Activated CD8-positive, alpha-beta memory T cell treated with anti-CD3 and anti-CD28 coated beads for 36 hours (primary cell): Measurements from ENCODE around the gene NTF3. TPM values are rescaled to one million over a fixed set of nuclear protein-coding genes. Genes with fewer than 3 reads are reported as not detected.

Experiments
- CTCF ChIA-PET: fragments of 350-600 bp; sonication (Branson Sonifier 250); formaldehyde crosslinking; loops from one replicate; lab custom pipeline; 2021; ENCODE audit warnings: antibody characterized with exemption; lab: Charles Lee
- POLR2A ChIA-PET: fragments of 350-600 bp; sonication (Branson Sonifier 250); formaldehyde crosslinking; loops from one replicate; lab custom pipeline; 2021; ENCODE audit warnings: antibody characterized with exemption; lab: Charles Lee
- total RNA-seq, 2 experiments: library from RNA; stranded (reverse); gene quantifications; one replicate each; pipeline ENCODE4 v1.2.3, GENCODE V29; 2021

The NTF3 gene
- total RNA-seq, 2 experiments from 2014 or later = not detected

DNA sequence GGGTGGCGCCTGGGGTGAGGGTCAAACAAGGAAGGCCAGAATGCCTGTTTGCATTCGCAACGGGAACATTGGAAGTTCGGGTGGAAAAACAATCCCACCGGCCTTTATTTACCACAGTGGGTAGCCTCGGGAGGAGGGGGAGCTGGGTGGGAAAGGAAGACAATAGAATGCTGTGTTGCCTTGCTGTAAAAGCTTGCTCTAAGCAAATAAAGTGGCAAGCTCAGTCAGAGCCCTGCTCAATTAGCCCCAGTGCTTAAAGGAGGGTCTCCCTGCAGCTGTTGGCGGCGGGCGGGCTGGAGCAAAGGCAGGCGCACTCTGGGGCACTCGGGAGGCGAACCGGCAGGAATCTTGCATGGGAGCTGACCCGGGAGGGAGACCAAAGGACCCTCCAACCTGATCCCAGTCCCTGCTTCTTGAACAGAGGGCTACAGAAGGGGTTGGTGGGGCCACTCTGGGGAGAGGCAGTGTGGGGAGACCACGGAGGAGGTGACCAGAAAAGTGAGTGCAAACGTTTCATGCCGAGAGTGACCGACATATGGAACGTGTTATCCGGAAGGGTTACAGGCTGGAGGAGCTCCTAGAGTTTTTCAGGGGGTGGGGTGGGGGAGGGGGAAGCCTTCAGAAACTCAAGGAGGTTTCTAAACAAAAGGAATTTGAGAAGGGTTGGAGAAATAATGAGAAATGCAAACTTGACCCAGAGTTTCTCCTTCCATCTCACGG, 48.5 kb downstream of the NTF3 start:
- ChIA-PET CTCF (no interaction called here), POLR2A (no interaction called here)

DNA sequence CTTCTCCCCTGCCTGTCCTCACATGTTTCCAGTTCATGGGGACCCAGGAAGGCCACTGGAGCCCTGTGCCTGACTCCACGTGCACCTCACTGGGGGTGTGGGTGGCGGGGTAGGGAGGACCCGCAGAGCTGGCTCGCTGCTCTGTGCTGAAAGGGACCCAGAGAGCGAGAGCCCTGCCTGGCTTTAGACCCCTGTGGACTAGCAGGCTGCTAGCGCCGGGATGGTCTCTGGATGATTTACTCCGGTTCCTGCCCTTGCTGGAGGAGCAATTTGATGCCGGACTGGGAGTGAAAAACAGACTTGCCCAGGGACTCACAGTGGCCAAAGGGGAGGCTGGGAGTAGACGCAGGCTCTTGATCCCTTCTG, 49.0 kb downstream of the NTF3 start:
- POLR2A ChIA-PET = no interaction called here
- CTCF ChIA-PET = no interaction called here

DNA sequence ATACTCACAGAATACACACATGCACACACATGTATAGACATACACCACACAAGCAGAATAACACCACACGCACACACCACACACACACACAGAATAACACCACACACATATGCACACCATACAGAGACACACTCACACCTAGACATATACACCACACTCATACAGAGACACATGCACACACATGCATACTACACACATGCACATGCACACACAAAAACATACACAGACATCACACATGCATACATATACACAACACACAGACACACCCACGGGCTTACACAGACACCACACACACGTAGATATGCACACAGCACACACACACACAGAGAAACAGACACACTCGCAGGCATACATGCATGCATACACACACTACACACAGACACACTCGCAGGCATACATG, 49.7 kb downstream of the NTF3 start:
- CTCF ChIA-PET = no interaction called here
- POLR2A ChIA-PET = no interaction called here

DNA sequence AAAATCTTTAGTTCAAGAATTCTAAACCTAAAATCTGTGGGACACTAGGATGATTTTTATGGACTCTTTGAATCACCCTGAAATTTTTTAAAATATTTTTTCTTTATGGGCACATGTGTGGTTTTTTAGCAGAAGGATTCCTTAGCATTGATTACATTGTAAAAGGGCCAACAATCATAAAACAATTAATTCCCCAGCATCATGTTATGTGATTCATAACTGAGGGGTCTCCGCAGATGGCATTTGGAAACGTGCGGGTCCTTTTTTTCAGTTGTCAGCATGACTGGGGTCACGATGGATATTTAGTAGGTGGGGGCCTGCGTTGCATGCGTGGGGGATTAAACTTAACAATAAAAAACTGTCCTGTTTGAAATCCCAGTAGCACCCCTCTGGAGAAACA, 52.5 kb downstream of the NTF3 start:
- ChIA-PET POLR2A (no interaction called here), CTCF (no interaction called here)

DNA sequence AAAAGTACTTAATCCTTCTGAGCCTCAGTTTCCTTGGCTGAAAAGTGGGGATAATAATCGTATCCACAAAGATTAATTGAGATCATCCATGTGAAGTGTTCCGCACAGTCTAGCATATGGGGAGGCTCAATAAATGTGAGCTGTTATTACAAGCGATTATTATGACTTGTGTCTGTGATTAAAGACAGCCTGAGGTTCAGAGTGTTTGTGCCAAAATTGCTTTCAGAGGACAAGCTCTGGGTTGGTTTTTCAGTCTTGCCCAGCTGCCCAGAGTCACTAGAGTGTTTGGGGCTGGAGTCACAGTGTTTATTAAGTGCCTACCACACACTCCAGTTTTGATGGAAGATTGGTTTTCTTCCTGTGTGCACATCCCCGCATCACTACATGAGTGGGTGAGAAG, 53.5 kb downstream of the NTF3 start:
- ChIA-PET POLR2A (no interaction called here), CTCF (no interaction called here)

DNA sequence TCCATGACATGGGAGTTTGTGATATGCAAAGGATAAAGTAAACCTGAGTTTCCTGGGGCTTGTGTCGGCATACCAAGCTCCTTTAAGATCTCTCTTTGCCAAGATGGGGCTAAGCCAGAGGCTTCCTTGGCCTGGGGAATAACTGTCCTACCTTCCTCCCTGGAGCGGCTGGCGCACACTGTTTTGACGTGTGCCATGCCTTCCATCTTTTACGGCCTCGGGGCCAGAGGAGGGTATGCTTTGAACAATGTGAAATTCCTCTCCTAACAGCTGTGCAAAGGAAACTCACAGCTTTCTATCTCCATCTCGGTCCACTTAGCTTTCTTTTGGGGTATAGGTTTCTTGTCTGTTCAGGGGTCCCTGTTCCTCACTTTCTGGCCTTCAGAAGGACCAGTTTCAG, 55.2 kb downstream of the NTF3 start:
- ChIA-PET CTCF (no interaction called here), POLR2A (no interaction called here)

DNA sequence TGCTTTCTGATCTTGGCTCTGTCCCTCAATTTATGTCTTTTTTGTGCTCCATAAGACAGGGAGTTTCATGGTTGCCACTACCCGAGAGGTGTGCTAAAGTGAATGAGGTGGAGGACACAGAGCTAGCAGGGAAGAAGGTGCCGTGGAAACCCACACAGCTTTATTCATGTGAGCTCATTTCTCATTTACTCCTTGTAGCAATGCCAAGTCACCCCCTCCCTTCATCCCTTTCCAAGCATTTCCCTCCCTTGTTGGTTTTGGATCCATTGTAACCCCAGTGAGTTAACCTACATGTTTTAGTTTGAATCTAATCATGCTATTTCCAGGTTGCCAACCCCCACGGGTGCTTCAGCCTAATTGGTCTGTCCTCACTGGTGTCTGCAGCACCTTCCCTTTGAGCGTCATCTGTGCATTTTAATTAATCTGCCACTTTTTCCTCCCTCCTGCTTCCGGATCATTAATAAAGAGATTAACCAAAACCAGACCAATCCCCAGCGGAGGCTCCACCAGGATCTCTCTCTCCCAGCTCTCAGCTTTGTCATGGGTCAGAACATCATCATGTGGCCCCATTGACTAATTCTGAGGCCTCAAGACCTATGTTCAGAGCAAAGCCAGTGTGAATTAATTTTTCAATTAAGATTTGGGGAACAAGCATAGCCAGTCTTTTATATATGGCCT, 56.2 kb downstream of the NTF3 start:
- CTCF ChIA-PET = no interaction called here

DNA sequence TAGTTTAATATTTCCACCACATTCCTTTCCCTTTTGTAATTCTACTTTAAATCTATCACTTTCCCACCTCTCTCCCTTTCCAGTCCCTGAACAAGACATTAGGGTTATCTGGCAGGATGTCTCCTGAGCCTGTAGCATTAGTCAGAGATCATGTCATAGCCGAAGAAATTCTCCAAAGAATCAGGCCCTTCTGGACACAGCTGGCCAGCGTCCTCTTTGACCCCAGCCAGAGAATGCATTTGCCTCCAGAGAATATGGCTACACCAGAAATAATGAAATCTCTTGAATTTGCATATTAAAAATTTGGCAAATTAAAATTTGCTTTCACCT, 56.7 kb downstream of the NTF3 start:
- ChIA-PET CTCF (no interaction called here), POLR2A (no interaction called here)

More for the DNA sequence above, 56.2 kb downstream of the NTF3 start:
- POLR2A ChIA-PET = no interaction called here

DNA sequence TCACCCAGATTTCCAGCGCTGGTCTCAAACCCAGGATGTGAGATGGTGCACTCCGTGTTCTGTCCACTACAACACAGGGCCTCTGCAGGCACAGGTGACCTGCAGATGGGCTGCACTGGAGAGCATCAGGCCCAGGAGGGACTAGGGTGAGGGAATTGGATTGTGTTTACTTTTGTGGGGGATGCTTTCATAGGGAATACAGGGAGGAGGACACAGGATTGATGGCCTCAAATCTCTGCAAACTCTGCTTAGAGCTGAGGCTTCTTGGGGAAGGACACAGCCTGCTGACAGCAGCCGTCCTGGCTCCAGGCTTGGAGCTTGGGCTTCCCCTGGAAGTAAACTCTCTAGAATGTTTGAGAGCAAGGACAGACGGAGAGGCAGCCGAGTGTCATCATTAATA, 57.1 kb downstream of the NTF3 start:
- CTCF ChIA-PET = no interaction called here
- POLR2A ChIA-PET = no interaction called here

DNA sequence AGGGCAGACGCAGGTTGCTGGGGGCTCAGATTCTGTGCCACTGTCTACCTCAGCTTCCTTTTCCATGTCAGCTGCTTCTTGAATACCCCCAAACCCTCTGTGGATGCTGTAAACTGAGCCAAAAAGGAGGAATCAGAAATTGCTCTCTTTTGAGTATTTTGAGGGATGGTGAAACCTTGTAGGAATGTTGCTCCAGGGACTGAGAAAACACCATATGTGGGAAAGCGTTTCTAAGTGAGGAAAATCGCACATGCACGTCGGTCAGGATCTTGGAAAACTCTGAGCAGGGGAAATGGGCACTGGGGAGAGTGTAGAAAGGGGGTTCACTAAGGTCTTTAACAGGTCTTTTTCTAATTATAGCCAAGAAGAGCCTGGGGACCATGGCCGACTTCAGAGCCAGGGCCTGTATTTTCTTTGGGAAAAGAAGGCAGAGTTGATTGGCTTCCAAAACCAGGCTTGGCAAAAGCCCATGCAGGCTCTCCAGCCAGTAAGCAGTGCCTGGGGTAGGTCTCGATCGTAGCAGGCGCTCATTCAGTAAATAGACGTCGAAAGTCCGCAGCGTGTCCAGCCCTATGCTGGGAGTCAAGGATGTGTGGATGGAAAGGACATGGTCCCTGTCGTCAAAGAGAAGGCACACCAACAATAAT, 58.0 kb downstream of the NTF3 start:
- CTCF ChIA-PET = no interaction called here
- POLR2A ChIA-PET = no interaction called here

DNA sequence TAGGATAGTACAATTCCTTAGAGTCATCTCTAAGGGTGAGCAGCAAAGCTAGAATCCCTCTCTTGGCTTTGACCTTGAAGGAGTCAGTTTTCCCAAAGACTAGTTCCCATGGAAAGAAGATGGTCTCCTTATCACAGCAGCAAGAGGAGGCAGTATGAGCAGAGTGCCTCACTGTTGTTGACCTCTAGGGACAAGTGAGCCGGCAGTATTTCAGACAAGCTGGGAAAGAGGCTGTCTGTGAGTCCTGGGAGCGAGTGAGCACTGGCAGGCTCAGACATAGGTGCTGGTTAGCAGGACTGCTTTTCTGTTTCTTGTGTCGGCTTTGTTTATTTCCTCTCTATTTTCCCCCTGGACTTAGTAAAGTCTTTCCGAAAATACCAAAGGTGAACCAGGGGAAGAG, 60.7 kb downstream of the NTF3 start:
- CTCF ChIA-PET = no interaction called here

DNA sequence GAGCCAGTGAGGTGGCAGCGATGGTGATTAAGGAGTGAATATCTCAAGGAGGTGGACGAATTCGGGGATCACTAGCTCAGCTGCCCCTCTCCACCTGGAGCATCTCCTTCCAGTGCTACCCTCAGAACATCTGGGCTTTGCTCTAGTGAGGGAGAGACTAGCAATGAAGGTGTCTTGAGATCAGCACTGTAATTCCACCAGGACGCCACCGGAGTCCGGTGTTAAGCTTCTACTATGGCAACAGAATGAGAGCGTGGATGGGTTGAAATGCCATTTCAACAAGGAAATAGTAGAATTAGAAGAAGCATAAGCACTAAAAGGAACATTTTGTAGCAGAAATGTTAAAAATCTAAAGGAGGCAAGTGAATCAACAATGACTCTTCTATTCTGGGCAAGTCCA, 61.1 kb downstream of the NTF3 start:
- POLR2A ChIA-PET = no interaction called here
- CTCF ChIA-PET = interaction anchor here (0.7 kb wide), 1 partner anchor 101 kb away, joined by 3 read pairs; no protein-coding TSS in a partner anchor

More for the DNA sequence above, 60.7 kb downstream of the NTF3 start:
- POLR2A ChIA-PET = no interaction called here

DNA sequence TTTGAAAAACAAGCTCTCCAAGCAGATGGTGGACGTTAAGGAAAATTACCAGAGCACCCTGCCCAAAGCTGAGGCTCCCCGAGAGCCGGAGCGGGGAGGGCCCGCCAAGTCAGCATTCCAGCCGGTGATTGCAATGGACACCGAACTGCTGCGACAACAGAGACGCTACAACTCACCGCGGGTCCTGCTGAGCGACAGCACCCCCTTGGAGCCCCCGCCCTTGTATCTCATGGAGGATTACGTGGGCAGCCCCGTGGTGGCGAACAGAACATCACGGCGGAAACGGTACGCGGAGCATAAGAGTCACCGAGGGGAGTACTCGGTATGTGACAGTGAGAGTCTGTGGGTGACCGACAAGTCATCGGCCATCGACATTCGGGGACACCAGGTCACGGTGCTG, 62.4 kb downstream of the NTF3 start:
- ChIA-PET POLR2A (no interaction called here), CTCF (no interaction called here)

DNA sequence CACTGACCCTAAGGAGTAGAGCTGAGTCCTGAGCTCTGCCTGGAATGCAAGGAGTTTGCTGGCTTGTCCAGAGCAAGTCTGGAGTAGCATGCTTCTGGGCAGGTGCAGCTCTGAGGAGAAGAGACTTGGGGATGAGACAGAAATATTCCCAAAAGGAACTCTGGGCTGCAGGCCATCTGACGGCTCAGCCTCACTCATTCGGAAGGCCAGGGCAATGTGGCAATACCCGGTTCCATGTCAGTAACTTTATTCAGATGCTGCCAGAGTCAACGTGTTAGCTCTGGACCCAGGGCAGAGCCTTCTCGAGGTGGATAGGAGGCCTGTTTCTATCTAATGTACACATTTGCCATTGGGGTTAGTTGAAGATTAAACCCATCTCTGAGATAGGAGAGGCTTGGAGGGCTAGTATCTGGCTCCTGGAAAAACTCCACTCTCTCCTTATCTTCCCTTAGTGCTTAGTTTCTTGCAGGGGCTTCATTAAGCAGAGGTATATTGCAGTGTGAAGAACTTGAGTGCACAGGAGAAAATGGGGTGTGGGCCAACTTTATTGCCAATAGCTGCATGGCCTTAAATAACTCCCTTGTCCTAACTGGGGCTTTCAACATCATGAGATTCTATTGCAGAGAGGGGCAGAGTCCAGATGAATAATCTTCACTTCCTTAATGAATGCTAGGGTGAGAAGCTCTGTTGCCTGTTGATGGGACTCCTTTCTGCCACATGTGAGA, 65.6 kb downstream of the NTF3 start:
- POLR2A ChIA-PET = no interaction called here
- CTCF ChIA-PET = no interaction called here

DNA sequence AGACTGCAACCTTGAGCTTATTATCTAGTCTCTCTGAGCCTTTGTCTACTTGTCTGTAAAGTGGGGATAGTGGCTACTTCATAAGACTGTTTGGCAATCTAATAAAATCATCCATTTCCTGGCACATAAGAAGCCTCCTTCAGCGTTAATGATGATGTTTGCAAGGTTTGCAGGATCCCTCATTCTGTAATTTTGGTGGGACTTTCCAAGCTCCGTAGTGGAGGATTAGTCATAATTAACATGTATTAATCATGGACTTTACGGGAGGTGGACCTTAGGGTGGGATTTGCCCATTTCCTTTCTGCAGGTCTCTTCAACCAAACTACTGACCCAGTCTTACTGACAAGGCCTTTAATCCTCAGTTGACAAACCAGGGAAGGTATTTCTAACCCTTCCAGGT, 66.2 kb downstream of the NTF3 start:
- ChIA-PET CTCF (no interaction called here), POLR2A (no interaction called here)

DNA sequence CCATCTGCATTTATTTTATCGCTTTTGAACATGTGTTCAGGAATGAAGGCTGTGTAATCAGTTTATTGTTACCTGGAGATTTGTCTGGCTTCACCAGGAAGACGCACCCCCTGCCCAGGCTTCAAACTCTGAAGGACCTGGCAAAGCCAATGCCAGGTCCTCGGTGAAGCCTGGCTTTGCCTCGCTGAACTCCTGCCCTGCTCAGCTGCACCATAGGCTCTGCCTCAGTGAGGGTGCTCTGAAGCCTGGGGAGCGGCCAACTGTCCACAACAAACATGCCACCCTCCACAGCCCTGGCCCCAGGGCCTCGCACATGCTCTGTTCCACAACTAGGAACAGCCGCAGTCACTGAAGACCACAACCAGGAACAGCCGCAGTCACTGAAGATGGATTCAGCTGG, 66.9 kb downstream of the NTF3 start:
- ChIA-PET CTCF (no interaction called here), POLR2A (no interaction called here)

DNA sequence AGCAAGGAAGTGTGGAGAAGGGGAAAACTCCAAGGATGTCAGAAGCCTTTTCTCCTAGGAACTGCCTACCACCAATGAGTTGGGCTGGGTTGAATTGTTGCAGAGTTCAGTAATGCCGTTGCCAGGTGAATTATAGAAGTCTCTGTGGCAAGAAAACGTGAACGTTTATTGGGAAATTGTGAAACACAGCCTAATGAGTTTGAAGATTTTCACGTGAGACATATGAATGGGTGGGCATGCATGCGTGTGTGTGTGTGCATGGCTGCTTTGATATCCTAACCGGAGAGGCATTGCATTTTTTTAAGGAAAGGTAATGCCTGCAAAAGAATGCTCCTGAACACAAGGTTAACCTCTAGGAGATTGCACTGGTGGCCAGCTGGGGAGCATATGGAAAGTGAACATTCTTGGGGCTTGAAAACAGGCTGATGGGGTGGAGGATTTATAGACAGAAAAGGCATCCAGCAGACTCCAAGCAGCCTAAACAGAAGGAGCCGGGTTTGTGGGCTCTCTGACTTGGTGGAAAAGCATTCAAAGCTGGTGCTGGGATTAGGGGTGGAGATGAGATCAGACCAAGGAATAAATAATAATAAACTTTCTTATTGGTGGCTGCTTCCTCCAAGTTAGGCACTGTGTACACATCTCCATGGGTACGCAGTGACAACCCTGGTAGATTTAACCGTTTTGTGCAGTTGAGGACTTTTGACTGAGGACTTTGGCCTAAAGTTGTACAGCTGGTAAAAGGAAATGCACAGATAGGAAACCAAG, 67.8 kb downstream of the NTF3 start:
- ChIA-PET POLR2A (no interaction called here), CTCF (no interaction called here)

DNA sequence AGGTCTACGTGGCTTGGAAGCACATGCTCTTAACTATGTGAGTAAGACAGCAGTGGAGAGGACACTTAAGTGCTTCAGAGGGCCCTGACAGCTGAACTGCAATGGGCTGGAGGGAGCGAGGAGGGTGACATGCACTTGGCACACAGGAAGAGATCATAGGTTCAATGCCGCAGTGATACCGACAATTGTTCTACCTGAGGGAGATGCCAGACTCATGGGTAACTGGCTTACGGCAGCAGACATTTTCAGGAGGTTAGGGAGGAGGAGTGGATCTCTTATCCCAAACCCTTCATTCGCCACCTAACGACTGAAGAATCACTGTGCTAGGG, 68.4 kb downstream of the NTF3 start:
- ChIA-PET POLR2A (no interaction called here), CTCF (no interaction called here)

DNA sequence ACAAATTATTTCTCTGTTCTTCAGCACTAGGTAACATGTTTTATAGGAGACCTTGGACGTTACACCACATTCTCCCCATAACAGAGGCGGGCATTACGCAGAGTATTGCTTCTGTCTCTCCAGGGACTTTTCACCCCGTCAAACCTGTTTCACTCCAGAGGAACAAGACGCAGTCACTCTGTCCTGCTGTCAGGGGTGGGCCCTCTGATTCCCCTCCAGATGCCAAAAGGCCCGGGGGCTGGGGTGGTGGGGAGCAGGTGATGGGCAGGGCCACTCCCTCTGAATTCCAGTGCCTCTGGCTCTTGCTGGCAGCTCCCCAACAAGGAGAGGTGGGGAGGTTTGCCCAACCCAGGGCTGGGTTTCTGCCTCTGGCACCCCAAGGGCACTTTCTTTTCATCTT, 71.9 kb downstream of the NTF3 start:
- CTCF ChIA-PET = no interaction called here
- POLR2A ChIA-PET = no interaction called here

DNA sequence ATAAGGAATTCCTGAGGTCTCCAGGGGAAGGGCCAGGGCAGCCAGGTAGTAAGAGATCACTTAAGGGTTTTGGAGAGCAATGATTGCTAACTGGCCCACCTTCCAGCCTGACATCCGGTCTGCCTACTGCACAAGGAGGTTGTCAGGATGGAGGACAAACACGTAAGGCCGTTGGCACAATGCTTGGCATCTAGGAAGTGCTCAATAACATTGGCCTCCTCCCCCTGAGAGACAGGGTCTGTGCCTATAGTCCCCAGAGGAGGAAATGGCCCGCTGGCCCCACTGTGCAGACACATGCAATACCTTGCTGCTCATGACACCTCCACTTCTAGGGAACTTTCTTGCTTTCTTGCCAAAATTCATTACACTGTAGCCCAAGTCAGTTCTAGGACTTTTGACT, 73.2 kb downstream of the NTF3 start:
- POLR2A ChIA-PET = no interaction called here
- CTCF ChIA-PET = no interaction called here
